SK-N-MC (cell line): ENCODE results near the gene AHCY.

Experiments used
- DNase-seq: peaks from one replicate; pipeline ENCODE4 v3.0.0-alpha.2; 2011; ENCODE audit warnings: low read depth, low spot score
- H3K27ac ChIP-seq: fragments of 200-600 bp; sonication (generic); 2 replicates; pipeline ENCODE4 v1.5.1; 2016; ENCODE audit warnings: mixed run types
- H3K36me3 ChIP-seq: fragments of 200-600 bp; sonication (generic); 2 replicates; pipeline ENCODE4 v1.6.1; 2017; ENCODE audit warnings: antibody characterized with exemption, low read length, mixed read lengths; ENCODE audit not compliant: insufficient read depth
- H3K4me3 ChIP-seq: fragments of 200-600 bp; sonication (generic); 2 replicates; pipeline ENCODE4 v1.5.1; 2016
- H3K9ac ChIP-seq: fragments of 200-600 bp; sonication (generic); 2 replicates; pipeline ENCODE4 v1.8.0; 2017; ENCODE audit warnings: mixed run types, mixed read lengths; ENCODE audit not compliant: insufficient read length
- H3K9me3 ChIP-seq: fragments of 200-600 bp; sonication (generic); 2 replicates; pipeline ENCODE4 v1.6.1; 2017; ENCODE audit warnings: low read depth, mild to moderate bottlenecking, antibody characterized with exemption, low read length, moderate library complexity, mixed read lengths
- EZH2 ChIP-seq: fragments of 200-600 bp; sonication (generic); IDR thresholded peaks from one replicate; pipeline ENCODE4 v1.6.1; 2017; ENCODE audit warnings: antibody characterized with exemption
- FOXP2 ChIP-seq: optimal IDR thresholded peaks from 2 replicates; pipeline ENCODE3; 2011; ENCODE audit warnings: mild to moderate bottlenecking, moderate library complexity; ENCODE audit not compliant: insufficient read depth; ENCODE audit errors: extremely low read length, control extremely low read depth
- POLR2AphosphoS5 ChIP-seq: IDR thresholded peaks from 2 replicates; pipeline ENCODE4 v1.6.1; 2012; ENCODE audit warnings: mild to moderate bottlenecking, low read depth, low read length, borderline replicate concordance

Gene AHCY

DNA sequence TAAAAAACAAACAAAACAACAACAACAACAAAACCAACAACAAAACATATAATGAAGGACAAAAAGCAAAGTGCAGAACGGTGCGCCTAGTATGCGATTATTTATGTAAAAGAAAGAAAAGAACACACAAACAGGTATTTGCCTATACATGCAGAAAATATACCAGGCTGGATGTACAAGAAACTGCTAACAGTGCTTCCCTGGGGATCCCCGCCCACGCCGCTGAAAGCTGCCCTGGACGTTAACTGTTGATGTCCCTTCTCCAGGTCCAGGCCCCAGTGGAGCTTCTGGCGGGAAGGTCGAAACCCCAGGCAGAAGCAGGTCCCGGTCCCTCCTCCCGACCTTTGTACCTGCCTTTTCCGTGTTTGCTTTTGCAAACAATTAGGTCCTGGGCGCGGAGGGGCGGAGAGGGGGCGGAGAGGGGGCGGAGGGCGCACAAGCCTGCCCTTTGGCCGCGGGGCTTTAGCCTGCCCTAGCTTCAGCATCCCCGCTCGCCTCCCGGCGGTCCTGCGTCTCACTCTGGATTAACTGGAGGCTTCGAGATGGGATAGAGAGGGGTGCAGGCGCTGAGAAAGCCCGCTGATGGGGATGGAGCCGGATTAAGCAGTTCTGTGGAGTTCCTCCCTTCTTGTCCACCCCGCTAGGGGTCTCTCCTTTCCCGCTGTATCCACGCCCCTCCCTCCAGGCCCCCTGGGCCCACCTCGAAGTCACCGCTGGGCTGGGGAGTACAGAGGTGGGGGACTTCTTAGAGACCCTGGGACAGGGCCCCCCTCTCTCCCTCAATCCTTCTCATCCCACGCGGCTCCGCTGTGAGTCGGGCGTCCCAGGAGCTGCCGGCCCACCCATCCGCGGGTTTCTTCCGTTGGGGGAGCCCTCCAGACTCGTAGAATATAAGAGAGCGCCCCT, 8.2 kb upstream of the AHCY start:
- H3K27ac ChIP-seq, result no peak overlapping the region
- no peaks in the 10 kb centered on the region for H3K9me3 ChIP-seq
- no peak overlapping the region for H3K4me3 ChIP-seq
- H3K9ac ChIP-seq, result no peak overlapping the region
- no peaks in the 10 kb centered on the region for H3K36me3 ChIP-seq
- no peak for DNase-seq
- TF ChIP-seq FOXP2 (no peak), EZH2 (no peak), POLR2AphosphoS5 (no peak)

- H3K9ac ChIP-seq, result no peak overlapping the region
- TF ChIP-seq EZH2 (no peak), FOXP2 (no peak), POLR2AphosphoS5 (no peak)
Observed at GRCh38 chr20:34310481-34311117, 7.4 kb upstream of the AHCY start.

DNA sequence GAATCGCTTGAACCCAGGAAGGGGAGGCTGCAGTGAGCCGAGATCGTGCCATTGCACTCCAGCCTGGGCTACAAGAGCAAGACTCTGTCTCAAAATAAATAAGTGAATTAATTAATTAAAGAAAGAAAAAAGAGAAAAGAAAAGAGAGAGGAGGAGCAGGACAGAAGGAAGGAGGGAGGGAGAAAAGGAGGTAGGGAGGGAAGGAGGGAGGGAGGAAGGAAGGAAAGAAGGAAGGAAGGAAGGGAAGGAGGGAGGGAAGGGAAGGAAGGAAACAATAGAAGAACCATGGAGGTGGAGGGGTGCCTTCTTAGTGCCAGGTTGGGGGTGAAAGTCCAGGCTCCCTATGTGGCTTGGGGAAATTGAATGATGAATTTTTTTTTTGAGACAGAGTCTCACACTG, 6.5 kb upstream of the AHCY start:
- Histone ChIP-seq H3K9me3 (no peaks in the 10 kb centered on the region), H3K36me3 (no peaks in the 10 kb centered on the region), H3K27ac (no peak overlapping the region), H3K4me3 (no peak overlapping the region), H3K9ac (no peak overlapping the region)
- TF ChIP-seq EZH2, result no peak
- no peak for TF ChIP-seq FOXP2
- TF ChIP-seq POLR2AphosphoS5, result no peak
- DNase-seq, result no peak

More at GRCh38 chr20:34310481-34311117, 7.4 kb upstream of the AHCY start:
- Histone ChIP-seq H3K9me3 (no peaks in the 10 kb centered on the region), H3K36me3 (no peaks in the 10 kb centered on the region), H3K27ac (no peak overlapping the region), H3K4me3 (no peak overlapping the region)
- no peak for DNase-seq

DNA sequence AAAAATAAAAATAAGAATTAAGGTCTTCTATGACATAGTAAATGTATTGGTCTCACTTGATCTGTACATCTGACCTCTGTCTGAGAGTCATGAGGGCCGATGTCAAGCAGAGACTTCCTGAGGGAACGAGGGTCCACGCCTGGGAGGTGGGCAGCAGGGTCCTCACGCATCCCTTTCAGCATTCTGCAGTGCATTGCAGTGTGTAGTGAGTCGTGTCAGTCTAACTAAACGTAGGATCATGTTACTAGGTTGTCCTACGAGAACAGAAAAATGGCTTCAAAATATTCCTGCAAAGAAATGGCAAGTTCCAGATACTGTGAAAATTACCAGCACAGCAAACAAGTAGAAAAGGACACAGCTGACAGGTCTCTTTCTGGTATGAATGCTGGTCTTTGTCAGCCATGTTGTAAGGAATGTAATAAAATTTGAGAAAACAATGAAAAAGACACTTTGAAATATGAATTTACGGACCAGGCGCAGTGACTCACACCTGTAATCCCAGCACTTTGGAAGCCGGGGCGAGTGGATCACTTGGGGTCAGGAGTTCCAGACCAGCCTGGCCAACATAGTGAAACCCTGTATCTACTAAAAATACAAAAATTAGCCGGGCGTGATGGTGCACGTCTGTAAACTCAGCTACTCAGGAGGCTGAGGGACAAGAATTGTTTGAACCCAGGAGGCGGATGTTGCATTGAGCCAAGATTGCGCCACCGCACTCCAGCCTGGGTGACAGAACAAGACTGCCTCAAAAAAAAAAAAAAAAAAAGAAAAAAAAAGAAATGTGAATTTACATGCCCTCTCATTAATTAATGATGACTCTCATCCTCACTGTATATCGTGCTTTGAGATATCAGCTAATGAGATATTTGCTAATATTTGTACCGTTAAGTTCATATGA, 2.4 kb upstream of the AHCY start:
- DNase-seq, result no peak
- H3K27ac ChIP-seq, result no peak overlapping the region
- no peak overlapping the region for H3K4me3 ChIP-seq
- H3K9me3 ChIP-seq, result no peaks in the 10 kb centered on the region
- H3K9ac ChIP-seq, result peak overlapping the region; percentile 41
- no peak for TF ChIP-seq POLR2AphosphoS5
- TF ChIP-seq EZH2, result no peak
- no peak for TF ChIP-seq FOXP2
- H3K36me3 ChIP-seq, result peaks cover 5% of the 10 kb centered on the region

DNA sequence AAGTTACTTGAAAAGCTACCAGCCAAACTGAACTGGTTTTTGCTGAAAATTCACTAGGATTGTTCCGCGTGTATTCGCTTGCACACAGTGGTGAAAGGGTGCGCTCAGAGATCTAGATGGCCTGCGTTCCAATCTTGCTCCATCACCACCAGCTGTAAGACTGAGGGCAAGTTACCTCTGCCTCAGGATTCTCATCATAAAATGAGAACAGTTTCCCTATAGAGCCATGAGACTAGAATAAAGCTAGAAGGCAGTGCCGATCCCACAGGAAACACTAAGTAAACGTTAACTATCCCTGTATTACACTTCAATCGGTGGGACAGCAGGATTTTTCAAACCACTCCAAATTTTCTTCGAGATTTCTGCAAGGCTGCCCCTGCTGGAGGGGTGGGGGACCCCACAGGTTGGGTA, 838 bp downstream of the AHCY start:
- Histone ChIP-seq H3K36me3 (peaks cover 18% of the 10 kb centered on the region), H3K27ac (peak overlapping the region; percentile 92), H3K9me3 (no peaks in the 10 kb centered on the region), H3K4me3 (peak overlapping the region; percentile 100), H3K9ac (peak overlapping the region; percentile 98)
- DNase-seq, result no peak
- no peak for TF ChIP-seq EZH2
- TF ChIP-seq FOXP2, result no peak
- no peak for TF ChIP-seq POLR2AphosphoS5

DNA sequence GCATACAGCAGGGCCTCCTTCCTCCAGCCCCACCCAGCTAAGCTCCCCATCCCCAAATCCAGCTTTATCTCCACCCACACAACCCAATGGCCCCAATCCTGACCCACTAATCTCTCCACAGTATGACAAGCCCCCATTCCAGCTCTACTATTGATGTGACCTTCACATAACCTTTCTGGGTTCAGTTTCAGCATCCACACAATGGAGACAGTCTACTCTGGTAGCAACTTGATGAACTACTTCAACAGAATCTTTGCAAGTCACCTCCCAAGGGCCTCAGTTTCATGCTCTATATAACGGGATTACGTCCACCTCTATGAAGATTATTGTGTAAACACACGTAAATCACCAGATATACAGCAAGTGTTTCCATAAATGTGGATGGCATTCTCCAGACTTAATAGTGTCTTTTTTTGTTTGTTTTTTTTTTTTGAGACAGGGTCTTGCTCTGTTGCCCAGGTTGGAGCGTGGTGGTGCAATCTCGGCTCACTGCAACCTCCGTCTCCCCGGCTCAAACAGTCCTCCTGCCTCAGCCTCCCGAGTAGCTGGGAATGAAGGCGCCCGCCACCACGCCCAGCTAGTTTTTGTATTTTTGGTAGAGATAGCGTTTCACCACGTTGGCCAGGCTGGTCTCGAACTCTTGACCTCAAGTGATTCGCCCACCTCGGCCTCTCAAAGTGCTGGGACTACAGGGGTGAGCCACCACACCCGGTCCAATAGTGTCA, 1.4 kb downstream of the AHCY start:
- no peak for DNase-seq
- Histone ChIP-seq H3K9me3 (no peaks in the 10 kb centered on the region), H3K36me3 (peaks cover 18% of the 10 kb centered on the region), H3K27ac (peak overlapping the region; percentile 92), H3K9ac (peak overlapping the region; percentile 98), H3K4me3 (peak overlapping the region; percentile 100)
- no peak for TF ChIP-seq POLR2AphosphoS5
- TF ChIP-seq EZH2, result no peak
- no peak for TF ChIP-seq FOXP2

GRCh38 chr20:34300809-34301586, 2.2 kb downstream of the AHCY start:
- no peak for DNase-seq
- H3K9ac ChIP-seq, result peak overlapping the region; percentile 98
- peak; percentile 5; the same call in 1 of the 2 replicates for TF ChIP-seq POLR2AphosphoS5
- no peak for TF ChIP-seq EZH2
- no peak for TF ChIP-seq FOXP2

More at GRCh38 chr20:34300809-34301586, 2.2 kb downstream of the AHCY start:
- Histone ChIP-seq H3K4me3 (peak overlapping the region; percentile 100), H3K9me3 (no peaks in the 10 kb centered on the region), H3K27ac (peak overlapping the region; percentile 73), H3K36me3 (peaks cover 21% of the 10 kb centered on the region)
